HG02759 (cell line): Measurements from ENCODE around the gene FOXE3.
"Not testable (repeated sequence)": the region's sequence is repeated elsewhere in the genome, so short reads cannot be mapped to it uniquely, and the experiment has no call there.

Experiments
- ATAC-seq: cut with Tn5 transposase; IDR thresholded peaks from one replicate; pipeline ENCODE4 v1.9.1; 2021; ENCODE audit warnings: mild to moderate bottlenecking, moderate library complexity; ENCODE audit not compliant: unreplicated experiment

Gene FOXE3

DNA sequence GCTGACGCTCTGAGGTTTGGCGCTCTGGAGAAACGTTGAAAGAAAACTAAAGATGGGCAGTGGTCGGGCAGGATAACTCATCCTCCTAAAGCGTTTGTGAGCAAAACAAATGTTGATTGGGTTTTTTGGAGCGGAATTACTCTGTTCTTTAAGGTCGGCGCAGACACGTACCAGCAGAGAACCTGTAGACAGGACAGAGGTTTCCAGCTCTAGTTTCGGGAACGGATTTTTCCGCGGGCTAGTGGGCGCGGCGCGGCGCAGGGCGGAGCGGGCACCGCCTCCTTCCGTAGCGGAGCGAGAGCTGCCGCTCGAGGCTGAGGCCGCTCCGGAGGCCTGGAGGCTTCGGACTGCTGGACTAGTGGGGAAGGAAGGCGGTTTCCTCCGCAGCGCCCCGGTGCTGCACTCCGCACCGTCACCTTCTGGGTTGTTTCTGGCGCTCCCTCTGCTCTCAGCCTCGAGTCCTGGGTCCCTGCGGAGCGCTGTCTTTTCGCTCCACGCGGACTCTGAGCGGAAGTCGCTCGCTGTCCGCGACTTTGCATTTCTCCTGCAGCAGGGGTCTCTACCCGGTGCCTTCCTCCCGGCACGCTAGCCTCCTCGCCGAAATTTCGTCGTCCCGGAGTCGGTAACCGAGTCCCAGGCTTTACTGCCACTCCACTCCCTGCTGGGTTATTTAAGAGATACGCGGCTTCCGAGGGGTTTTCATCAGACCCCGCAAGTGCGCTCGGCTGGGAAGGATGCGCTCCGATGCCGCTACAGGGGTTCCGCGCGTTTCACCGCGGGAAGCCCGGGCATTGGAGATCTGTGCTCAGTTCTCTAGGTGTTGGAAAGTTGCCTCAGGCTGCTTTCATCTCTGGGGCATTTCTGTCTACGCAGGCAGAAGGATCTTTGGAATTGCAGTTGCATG is 28.7 kb downstream of the FOXE3 start:
- ATAC-seq = no peak

DNA sequence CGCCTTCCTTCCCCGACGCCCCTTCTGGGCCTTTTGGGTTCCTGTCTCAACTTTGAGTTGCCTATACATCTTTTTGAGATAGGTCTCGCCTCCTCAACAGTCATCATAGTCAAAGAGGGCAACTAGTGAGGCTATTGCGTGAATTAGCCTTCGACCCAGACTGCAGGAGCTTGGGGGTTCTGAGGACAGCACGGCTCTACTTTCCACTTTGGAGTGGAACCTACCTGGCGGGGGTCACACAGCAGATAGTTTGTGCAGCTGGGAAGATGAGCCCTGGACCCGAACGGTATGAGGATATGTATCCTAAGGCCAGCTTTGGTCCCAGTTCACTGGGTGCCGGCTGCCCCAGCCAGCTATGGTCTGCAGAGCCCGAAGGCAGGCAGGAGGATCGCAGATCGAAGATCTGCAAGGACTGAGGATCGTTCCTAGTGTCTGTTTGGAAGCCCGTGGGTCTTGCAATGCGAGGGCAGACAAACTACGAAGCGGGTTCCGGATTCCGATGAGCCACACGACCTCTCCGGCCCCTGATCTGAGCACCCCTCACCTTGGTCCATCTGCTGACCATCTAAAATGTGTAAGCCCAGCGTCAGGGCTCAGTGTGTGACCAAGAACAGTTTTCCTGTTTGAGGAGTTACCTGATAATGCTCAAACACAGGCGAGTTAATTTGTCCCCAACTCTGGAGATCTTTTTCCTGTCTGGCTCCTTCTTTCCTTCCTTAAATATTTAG is 29.9 kb downstream of the FOXE3 start:
- ATAC-seq = no peak

DNA sequence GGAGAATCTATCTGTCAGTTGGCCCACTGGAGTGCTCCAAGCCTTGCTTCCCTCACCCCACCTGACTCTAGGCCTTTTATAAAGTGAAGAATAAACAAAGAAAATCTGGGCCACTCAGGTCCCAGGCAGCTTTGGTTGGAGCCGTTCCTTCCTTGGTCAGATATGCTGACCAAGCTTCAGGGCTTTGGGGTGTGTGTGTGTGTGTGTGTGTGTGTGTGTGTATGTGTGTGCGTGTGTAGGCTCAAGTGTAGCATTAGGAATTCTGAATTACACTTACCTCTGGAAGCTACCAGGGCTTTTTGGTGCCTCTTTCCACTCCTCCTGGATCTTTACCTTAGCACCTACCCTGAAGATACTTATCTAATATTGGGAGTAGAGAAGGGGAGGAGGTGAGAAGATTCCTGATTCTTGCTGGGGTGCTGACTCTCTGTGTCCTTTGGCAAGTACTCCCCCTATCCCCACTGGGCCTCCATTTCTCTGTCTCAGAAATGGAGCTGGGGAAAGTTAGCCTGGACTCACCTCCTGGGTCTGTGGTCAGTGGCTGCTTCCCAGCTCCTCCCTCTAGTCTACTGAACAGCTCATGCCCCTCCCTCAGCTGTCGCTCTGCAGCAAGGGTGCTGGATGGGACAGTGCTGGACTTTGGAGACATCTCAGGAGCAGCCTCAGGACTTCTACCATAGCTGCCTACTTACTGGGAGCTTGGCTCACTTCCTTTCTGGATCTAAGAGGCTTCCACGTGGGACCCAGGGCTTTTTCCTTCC is 32.6 kb downstream of the FOXE3 start:
- ATAC-seq = no peak

DNA sequence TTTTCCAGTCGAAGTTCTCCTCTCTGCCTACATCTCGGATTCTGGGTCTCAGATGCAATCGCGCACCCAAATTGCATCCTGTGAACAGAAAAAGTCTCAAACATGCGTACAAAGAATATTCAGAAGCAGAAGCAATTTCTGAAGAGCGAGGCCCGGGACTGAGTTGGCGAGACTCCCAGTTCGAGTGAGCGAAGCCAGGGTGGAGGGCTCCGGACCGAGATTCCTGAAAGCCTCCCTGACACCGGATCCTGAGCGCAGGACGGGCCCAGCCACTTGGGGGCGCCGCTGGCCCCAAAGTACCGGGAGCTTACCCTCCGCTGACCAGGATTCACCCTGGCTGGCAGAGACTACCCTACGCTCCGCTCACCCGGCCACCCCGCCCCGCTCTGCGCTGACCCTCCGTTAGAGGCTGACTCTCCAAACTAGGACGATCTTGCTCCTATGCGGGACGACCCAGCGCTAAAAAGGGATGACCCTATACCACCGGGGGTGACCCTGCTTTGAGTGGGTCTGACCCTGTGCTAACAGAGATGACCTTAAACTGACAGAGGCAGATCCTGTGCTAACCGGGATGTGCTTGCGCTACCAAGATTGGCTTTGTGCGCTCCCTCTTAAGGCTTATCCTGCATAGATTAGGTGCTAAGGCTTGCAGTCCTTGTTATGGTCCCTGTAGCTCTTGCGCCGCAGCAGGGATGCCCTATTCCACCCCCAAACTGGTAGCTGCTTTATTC is 33.9 kb downstream of the FOXE3 start:
- no peak for ATAC-seq

DNA sequence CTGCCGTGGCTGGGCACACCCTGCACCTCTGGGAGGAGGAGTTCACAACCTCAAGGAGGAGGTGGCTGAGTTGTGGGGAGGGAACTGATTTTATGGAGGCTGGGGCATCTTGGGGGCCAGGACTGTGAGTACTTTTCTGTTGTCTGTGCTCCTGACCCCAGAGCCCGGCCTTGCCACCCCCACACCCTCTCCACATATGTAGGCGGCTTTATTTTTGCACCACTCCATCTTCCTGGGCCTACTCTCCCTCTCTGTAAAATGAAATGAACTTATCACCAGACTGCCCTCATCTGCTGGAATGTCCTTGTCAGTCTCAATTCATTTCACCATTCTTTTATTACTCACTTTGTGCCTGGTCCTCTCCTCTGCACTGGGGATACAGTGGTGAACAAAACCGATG is 34.5 kb downstream of the FOXE3 start:
- ATAC-seq = no peak

DNA sequence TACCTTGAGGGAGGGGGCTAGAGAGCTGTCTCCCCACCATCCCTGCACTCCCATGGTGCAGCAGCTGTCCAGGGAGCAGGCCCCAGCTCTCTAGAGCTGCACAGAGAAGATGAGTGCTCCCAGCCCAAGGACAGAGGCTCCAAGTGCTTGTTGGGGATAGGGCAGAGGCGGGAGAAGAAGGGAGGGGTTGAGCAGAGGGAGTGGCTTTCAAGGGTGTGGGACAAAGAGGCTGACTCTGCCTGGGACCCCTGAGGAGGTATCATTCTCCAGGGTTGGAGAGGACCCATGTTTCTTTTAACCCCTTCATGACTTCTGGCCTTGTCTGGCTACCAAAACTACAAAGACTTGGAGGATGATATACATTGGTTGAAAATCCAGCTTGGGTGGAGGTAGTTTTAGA is 36.3 kb downstream of the FOXE3 start:
- no peak for ATAC-seq

DNA sequence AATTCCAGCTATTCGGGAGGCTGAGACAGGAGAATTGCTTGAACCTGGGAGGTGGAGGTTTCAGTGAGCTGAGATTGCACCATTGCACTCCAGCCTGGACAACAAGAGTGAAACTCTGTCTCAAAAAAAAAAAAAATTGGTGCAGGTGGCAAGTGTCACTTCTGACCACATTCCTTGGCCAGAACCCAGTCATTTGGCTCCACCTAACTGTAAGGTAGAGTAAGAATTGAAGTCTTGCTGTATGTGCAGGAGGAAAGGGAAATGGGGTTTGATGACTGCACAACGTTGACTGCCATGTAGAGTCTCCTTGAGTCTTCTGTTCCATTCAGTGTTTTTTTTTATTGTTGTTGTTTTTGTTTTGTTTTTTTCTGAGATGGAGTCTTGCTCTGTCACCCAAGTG is 37.8 kb downstream of the FOXE3 start:
- not testable (repeated sequence) for ATAC-seq

DNA sequence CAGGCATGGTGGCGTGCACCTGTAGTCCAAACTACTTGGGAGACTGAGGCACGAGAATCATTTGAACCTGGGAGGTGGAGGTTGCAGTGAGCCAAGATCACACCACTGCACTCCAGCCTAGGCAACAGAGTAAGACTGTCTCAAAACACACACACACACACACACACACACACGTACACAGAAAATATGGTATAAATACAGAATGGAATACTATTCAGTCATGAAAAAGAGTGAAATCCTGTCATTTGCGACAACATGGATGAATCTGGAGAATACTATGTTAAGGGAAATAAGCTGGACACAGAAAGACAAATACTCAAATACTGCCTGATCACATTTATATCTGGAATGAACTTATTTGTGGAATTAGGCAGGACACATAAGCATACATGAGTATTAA is 40.2 kb downstream of the FOXE3 start:
- ATAC-seq = no peak

DNA sequence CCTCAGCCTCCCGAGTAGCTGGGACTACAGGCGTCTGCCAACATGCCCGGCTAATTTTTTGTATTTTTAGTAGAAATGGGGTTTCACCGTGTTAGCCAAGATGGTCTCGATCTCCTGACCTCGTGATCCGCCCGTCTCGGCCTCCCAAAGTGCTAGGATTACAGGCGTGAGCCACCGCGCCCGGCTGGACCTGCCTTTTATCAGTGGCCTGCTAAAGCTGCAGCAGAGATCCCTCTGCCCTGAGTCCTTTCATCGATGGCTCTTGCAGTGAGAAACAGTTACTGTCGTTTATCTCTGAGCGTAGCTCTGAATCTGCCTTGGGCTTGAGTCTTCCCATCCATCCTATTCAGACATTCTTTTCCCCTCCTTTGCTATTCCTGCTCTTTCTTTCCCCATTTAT is 41.5 kb downstream of the FOXE3 start:
- ATAC-seq = not testable (repeated sequence)

DNA sequence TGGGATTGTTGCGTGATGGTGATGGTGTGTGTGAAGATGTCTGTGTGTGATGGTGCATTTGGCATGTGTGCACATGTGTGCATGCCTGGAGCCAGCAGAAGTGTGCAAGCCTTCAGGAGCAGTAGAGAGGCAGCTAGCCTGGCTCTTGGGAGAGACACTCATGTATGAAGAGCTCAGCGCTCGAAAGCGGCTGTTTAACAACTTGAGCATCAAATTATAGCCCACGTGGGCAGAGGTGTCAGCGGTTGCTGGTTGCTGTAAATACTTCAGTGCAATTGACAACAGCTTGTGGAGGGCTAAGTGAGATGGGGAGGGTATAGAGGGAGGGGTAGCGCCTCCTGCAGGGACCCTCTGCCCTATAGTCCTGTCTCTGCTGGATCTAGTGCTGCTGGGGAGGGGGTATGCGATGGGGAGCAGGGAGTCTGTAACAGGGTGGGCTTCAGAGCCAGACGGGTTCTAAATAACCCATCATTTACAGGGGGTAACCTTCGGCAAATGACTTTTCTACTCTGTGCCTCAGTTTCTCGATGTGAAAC is 43.2 kb downstream of the FOXE3 start:
- no peak for ATAC-seq

DNA sequence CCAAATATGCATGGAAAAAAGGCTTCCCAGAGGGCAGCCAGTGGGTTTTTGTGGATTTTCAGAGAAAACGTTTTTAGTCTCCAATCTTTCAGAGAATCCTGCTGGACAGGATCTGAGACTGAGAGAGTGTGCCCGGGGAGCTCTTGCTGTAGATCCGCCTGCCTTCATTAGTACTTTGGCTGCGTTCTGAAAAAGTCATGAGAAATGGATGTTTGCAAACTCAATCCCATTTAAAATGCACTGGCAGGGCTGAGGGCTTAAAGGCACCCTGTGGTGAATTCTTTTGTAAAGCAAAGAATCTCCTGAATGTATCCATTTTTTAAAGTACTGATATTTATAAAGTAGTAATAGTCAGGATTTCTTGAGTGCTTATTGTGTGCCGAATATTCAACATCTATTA is 44.0 kb downstream of the FOXE3 start:
- no peak for ATAC-seq

DNA sequence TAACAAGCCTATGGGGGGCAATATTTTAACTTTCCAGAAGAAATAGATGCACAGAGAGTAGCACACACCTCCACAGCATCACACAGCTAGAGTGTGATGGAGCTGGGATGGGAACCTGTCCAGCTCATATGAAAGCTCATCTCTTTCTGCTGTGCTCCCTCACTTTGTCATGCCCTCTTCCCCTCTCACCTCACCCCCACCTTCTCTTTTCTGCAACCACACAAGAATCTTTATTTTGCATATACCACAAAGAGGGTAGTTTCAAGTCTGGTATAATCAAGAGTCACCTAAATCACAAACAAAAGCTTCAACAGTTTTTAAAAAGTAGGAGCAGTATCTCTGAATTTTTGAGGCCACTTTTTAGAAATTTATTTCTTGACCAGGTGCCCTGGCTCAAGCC is 44.4 kb downstream of the FOXE3 start:
- ATAC-seq = no peak

DNA sequence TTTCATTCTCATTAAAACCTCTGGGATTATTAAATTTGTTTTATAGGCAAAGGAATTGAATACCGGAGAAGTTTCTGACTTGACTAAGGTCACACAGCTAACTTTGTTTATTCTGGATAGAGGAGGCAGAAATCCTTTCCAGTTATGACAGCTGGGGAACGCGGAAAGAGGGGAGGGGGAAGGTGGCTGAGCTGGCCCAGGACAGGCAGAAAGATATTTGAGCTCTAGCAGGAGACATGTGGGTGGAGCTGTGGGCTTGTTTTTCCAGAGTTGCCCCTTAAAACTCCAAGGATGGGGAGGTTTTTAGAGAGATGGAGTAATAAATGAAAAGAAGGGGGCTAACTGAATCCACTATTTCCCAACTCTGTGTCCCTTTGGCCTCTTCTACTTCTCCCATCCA is 49.5 kb downstream of the FOXE3 start:
- ATAC-seq = no peak
